NCI-H748 treated with DMSO at 0.1 percent for 48 hours (cell line): Measurements from ENCODE around the gene CHCHD6.

Experiments used
- DNase-seq: peaks from one replicate; lab custom pipeline; 2025; lab: John Stamatoyannopoulos, UW

The CHCHD6 gene

GRCh38 chr3:126826693-126827092, 122.7 kb downstream of the CHCHD6 start:
- DNase-seq = no peak

GRCh38 chr3:126827121-126827520, 123.1 kb downstream of the CHCHD6 start:
- no peak for DNase-seq

GRCh38 chr3:126828306-126828705, 124.3 kb downstream of the CHCHD6 start:
- no peak for DNase-seq

DNA sequence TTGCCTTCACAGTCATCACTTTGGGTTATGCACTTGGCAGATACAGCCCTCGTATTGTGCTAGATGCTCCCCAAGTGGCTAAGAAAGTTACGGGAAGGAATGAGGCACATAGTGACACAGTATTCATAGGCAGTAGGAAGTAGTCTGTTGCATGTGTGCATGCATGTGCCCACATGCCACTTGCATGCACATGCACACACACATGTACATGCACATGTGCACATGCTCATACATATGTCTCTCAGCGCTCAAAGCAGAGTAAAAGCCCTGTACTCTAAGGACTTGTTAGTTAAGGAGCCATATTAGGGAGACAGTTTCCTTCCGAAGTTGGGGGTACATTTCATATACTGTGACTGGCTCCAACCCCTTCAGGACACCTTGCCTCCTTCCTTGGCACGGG, 128.9 kb downstream of the CHCHD6 start:
- no peak for DNase-seq

DNA sequence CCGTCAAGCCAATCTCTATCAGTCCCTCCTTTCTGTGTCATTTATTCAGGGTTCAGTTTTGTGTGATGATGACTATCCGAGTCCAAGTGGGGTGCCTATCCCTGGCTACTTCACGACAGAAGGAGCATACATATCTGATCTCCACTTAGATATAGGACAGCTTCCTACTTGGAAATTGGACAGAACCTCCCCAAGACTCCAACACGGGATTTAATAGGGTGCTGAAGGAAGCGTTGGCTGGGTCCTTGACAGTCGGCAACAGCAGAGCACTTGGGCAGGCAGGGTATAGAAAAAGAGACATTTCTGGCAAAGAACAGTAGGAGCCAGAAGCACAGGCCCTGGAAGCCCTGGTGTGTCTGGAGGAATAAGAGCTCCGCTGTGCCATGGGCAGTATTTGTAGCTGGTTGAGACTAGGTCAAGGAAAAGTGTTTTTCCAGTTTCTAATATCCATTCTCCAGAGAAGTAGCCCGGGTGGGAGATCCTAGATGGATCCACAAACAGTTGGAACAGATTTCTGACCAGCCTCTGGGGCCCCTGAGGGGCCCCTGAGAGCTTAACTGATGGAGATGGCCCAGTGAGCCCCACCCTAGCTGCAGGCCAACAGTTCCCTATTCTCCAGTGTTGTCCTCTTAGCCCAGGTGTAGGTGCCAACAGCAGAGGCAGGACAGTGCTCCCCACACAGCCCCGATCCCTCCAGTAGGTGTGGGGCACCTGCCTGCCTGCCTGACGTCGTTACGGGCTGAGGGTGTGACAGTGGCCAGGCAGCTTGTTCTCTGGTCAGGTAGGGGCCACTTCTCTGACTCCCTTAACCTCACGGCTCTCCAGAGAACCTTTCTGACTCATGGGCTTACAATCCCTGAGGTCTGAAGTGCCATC, 130.8 kb downstream of the CHCHD6 start:
- no peak for DNase-seq

DNA sequence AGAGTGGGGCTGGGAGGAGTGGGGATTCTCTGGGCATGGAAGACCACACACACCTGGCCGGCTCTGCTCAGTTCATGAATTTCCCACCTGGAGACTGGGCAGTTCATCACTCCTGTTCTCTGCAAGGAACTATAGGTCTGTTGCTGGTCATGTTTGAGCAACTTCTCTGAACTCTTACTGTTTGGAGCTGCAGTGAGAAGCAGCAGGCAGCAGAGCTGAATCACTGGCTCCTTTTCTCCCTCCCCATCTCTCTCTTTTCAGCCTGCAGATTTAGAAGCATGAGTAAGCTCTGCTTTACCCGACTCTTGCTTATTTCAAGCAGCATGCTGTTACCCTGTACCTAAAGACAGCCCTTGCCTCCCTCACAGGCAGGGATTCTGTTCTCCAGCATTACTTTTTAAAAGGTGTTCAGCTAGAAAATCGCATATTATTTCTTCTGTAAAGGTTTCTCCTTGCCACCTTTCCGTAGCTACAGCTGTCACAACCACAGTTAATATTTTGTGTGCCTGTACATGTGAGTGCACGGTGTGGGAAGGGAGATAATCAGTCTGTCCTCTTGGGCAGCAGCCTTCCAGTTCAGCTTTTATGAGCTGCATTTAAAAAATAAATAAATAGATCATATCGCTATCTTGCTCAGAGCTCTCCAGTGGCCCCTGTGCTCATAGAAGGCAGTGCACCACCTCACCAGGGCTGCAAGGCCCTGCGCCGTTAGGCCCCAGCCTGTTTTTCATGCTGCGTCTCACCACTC, 131.6 kb downstream of the CHCHD6 start:
- no peak for DNase-seq

DNA sequence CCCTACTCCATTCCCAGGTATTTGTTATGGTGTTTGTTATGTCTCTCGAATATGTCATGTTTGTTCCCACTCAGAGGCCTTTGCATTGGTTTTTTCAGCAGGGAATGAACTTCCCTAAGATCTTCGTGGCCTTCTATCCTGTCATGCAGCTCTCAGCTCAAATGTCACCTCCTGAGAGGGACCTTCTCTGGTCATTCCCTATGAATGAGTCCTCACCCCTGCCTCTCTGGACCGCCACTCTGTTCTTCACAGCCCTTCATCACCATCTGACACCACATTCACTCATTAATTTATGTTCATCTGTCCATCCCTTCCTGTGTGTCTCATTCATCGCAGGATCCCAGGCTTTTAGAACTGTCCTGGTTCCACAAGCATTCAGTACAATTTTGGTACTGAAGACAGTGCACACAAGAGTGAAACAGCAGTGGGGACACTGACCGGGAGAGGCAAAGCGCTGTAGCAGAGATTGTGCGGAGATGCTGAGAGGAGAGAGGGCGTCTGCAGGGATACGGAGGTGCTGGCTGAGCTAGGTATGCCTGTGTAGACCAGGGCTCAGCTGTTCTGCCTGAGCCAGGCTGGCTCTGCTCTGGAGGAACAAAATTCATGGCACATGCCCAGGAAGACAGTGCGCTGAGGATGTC, 132.3 kb downstream of the CHCHD6 start:
- no peak for DNase-seq

DNA sequence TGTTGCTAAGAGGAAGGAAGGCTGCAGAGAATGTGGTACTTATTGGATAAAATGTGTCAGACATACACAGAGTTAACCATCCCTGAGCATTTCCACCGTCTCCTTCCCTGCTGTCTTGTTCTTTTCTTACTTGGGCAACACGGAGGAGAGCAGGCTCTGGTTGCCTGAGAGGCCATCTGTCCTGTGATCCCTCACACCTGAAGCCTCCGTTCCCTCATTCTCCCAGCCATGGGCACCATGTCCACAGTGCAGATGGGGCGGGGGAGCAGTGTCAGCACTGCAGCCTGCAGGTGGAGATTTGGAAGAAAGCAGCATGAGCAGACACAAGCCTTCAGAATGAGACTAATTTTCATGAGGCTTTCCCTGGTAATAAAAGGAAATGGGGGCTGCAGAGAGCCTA, 133.7 kb downstream of the CHCHD6 start:
- DNase-seq = no peak

- DNase-seq = no peak
Measured at GRCh38 chr3:126845920-126846715, 142.1 kb downstream of the CHCHD6 start.

GRCh38 chr3:126847061-126847460, 143.0 kb downstream of the CHCHD6 start:
- DNase-seq = no peak

DNA sequence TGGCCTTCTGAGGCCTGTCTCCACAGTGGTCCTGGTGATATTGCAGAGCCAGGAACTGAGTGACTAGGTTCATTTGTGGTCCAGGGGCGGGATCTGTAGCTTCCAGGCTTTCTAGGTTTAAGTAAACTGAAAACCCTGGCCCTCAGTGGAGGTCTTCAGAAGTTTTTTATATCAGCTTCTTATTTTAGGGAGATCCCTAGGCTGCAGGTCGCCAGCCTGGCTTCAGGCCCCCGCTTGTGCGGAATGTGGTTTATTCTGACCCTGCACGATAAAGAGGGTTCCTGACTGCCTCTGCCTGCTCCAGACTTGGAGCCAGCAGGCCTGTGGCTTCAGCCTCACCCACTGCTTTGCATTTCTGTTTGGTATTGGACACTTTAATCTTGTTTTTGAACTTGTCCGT, 145.0 kb downstream of the CHCHD6 start:
- no peak for DNase-seq

GRCh38 chr3:126849768-126850167, 145.7 kb downstream of the CHCHD6 start:
- no peak for DNase-seq

GRCh38 chr3:126850370-126851085, 146.5 kb downstream of the CHCHD6 start:
- no peak for DNase-seq

DNA sequence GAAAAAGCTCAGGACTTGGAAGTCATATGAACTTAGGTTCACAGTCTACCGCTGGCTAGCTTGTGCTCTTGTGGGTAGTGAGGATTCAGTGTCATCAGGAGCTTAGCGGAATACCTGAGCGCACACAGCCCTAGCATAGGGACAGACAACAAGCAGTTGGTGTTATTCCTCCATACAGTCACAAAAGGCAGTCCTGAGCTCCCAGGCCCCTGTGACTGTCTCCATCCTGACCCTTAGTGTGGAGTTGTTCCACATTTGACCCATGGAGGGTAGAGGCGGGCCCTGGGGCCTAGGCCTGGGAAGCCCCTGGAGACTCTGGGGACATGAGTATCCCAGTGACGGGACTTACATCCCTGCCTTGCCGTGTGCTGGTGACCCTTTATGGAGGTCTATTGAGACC, 147.3 kb downstream of the CHCHD6 start:
- DNase-seq = no peak

DNA sequence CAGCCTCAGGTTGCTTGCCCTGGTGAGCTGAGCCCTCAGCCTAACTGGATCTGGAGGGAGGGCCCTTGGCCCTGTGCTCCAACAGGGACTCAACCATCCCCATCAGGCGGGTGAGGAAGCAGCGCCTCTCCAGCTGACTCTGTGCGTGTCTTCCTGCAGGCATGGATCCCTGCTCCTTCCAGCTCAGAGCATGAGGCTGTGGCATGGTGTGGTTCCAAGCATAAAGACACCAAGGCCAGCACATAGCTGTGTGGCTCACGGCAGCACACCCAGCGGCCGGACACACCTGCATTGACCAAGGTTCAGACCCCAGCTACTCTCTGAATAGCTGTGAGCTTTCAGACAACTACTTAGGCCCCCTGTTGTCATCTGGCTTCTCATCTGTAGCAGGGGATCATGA, 147.9 kb downstream of the CHCHD6 start:
- no peak for DNase-seq

GRCh38 chr3:126852511-126852910, 148.5 kb downstream of the CHCHD6 start:
- DNase-seq = no peak

GRCh38 chr3:126854666-126855065, 150.6 kb downstream of the CHCHD6 start:
- no peak for DNase-seq

GRCh38 chr3:126855374-126855773, 151.3 kb downstream of the CHCHD6 start:
- DNase-seq = no peak

DNA sequence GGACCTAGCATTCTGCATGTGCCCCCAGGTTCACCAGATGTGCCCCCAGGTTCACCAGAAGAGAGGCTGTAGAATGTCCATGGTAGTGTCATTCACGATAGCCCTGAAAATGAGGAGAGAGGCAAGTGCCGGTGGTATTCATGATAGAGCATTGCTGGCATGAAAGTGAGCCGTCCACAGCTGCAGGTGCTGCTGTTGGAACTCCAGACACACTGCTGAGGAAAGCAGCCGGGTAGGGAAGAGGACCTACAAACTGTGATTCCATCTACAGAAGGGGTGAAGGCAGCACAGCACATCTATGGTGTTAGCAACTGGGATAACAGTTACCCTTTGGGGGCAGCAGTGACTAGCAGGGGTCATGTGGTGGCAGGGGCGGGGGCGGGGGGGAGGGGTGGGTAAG, 153.9 kb downstream of the CHCHD6 start:
- DNase-seq = no peak

DNA sequence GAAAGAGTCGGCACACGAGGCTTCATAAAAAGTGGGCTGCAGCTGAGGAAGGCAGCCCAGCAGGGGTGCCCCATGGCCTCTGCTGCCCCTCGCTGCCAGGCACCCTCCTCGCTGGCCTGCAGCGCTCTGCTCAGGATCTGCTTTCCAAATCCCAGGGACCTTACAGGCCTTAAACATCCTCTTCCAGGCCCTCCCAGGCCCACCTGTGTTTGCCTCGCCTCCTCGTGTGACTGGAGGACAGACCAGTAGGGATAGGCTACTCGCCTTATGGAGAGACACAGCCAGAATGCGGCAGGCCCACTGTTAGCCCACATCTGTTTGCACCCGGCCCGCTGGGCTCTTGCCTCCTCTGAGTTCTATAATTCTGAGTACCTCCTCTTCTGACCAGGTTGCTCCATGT, 154.4 kb downstream of the CHCHD6 start:
- no peak for DNase-seq

DNA sequence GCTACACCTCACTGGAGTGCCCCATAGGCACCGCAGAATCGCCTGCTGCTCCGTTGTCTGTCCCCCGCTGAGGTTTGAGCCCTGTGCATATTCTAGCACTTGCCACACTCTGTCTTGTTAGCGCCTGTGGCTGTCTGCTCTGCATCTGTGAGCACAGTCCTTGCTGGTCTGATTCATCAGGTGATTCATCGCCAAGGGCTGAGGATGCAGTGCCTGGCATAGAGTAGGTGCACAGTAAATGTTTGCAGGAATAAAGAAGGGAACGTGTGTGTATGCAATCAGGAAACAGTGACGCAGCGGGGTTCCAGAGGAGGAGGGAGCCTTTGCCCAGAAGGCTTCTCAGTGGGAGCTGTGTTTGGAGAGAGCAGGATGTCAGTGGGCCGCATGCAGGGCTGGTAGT, 154.8 kb downstream of the CHCHD6 start:
- DNase-seq = no peak
